Activated naive CD4-positive, alpha-beta T cell treated with anti-CD3 and anti-CD28 coated beads, Interleukin-2, amount 50 U/mL, for 24 hours (primary cell): Measurements from ENCODE around the gene ZNF519.

ENCODE experiments used
- H3K27ac Mint-ChIP-seq: one replicate; pipeline ENCODE4 v1.8.0; 2021; ENCODE audit warnings: mild to moderate bottlenecking, mixed read lengths
- H3K27me3 Mint-ChIP-seq: one replicate; pipeline ENCODE4 v1.8.0; 2021; ENCODE audit warnings: mixed read lengths
- H3K36me3 Mint-ChIP-seq: one replicate; pipeline ENCODE4 v1.8.0; 2021; ENCODE audit warnings: mixed read lengths
- H3K4me1 Mint-ChIP-seq: one replicate; pipeline ENCODE4 v1.8.0; 2021; ENCODE audit warnings: mixed read lengths
- H3K4me3 Mint-ChIP-seq: one replicate; pipeline ENCODE4 v1.8.0; 2021; ENCODE audit warnings: mild to moderate bottlenecking, mixed read lengths
- H3K9me3 Mint-ChIP-seq: one replicate; pipeline ENCODE4 v1.8.0; 2021; ENCODE audit warnings: mixed read lengths

Gene ZNF519

DNA sequence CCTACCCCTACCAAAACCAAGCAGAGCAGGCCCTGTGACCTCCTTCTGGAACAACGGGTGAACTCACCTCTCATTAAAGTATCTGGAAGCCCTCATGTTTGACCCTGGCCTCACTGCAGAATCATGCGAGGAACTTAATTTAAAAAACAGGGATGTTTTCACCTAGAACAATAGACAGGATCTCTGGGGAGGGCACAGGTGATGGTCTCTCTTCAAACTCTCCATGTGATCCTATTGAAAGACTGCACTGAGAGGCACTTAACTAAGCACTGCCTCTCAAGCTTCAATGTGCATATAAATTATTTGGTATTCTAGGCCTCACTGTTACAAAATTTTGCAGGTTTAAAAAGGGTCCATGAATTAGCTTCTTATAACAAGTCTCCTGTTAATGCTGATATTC lies 7.5 kb downstream of the ZNF519 start:
- Mint-ChIP-seq H3K27me3 (no peaks in the 10 kb centered on the region), H3K4me3 (no peak overlapping the region), H3K36me3 (peaks cover 2% of the 10 kb centered on the region), H3K9me3 (no peaks in the 10 kb centered on the region), H3K4me1 (peaks cover 12% of the 10 kb centered on the region), H3K27ac (no peak overlapping the region)

DNA sequence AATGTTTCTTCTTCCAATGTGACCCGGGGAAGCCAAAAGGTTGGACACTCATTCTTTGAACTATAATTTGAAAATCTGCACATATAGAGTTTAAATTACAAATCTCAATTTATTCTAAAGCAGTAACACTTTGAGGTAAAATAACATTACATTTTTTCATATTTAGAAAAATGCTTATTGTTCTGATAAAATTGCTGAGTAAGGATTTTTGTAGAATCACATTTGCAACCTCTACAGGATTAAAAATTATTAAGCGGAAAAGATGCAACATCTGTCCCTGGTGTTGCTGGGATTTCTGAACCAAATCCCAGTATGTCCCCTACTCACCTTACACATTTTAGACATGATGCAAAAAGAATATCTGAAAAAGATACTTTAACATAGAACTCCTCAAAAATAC lies 10.1 kb downstream of the ZNF519 start:
- no peak overlapping the region for H3K27ac Mint-ChIP-seq
- H3K9me3 Mint-ChIP-seq, result no peaks in the 10 kb centered on the region

DNA sequence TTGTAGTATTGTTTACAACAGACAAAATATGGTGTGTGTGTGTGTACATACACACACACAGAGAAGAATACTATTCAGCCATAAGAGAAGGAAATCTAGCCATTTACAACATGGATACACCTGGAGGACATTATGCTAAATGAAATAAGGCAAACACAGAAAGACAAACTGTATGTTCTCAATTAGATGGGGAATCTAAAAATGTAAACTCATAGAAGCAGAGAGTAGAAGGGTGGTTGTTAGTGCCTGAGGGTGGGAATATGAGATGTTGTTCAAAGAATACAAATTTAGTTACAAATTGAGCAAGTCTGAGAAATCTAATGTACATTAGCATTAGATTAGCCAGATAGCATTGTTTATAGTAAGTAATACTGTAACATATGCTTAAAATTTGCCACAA lies 11.3 kb downstream of the ZNF519 start:
- Mint-ChIP-seq H3K4me1 (peaks cover 3% of the 10 kb centered on the region), H3K9me3 (no peaks in the 10 kb centered on the region), H3K36me3 (peaks cover 11% of the 10 kb centered on the region), H3K27ac (no peak overlapping the region), H3K27me3 (no peaks in the 10 kb centered on the region), H3K4me3 (no peak overlapping the region)

More for the DNA sequence above, 10.1 kb downstream of the ZNF519 start:
- no peak overlapping the region for H3K4me3 Mint-ChIP-seq
- H3K27me3 Mint-ChIP-seq, result no peaks in the 10 kb centered on the region
- H3K4me1 Mint-ChIP-seq, result peaks cover 3% of the 10 kb centered on the region
- H3K36me3 Mint-ChIP-seq, result peaks cover 9% of the 10 kb centered on the region

DNA sequence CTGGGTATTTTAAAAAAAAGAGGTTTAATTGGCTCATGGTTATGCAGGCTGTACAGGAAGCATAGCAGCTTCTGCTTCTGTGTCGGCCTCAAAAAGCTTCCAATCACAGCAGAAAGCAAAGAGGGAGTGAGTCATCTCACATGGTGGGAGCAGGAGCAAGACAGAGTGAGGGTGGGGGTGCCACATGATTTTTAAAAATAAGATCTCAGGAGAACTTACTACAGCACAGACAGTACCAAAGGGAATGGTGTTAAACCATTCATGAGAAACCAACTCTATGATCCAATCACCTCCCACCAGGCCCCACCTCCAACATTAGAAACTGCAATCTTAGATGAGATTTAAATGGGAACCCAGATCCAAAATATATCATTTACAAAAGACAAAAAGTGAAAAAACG lies 14.6 kb downstream of the ZNF519 start:
- no peak overlapping the region for H3K4me3 Mint-ChIP-seq
- no peaks in the 10 kb centered on the region for H3K9me3 Mint-ChIP-seq
- H3K4me1 Mint-ChIP-seq, result peaks cover 3% of the 10 kb centered on the region
- peaks cover 14% of the 10 kb centered on the region for H3K36me3 Mint-ChIP-seq
- H3K27me3 Mint-ChIP-seq, result no peaks in the 10 kb centered on the region
- no peak overlapping the region for H3K27ac Mint-ChIP-seq

DNA sequence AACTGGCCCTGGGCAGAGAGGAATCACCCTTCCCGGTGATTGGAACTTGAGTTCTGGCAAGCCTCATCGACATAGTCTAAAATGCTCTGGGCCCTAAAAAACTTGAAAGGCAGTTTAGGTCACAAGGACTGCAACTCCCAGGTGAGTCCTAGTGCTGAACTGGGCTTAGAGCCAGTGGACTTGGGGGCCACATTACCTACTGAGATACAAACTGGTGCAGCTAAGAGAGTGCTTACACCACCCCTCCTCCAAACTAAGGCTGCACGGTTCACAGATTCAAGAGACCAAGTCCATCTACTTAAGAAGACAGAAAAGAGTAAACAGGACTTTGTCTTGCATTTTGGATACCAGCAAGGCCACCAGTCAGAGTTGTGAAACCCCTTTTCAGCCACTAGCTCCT lies 25.3 kb downstream of the ZNF519 start:
- Mint-ChIP-seq H3K36me3 (peaks cover 44% of the 10 kb centered on the region), H3K9me3 (peaks cover 23% of the 10 kb centered on the region), H3K4me1 (no peaks in the 10 kb centered on the region), H3K27me3 (no peaks in the 10 kb centered on the region), H3K27ac (no peak overlapping the region), H3K4me3 (no peak overlapping the region)

DNA sequence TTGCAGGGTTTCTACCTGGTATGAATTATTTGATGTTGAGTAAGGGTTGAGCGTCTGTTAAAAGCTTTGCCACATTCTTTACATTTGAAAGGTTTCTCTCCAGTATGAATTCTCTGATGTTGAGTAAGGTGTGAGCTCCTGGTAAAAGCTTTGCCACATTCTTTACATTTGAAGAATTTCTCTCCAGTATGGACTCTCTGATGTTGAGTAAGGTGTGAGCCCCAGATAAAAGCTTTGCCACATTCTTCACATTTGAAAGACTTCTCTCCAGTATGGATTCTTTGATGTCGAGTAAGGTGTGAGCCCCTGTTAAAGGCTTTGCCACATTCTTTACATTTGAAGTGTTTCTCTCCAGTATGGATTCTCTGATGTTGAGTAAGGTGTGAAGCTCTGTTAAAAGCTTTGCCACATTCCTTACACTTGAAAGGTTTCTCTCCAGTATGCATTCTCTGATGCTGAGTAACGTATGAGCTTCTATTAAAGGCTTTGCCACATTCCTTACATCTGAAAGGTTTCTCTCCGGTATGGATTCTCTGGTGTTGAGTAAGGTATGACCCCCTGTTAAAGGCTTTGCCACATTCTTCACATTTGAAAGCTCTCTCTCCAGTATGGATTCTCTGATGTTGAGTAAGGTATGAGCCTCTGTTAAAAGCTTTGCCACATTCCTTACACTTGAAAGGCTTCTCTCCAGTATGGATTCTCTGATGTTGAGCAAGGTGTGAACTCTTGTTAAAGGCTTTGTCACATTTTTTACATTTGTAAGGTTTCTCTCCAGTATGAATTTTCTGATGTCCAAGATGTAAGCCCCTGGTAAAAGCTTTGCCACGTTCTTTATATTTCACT lies 27.1 kb downstream of the ZNF519 start:
- Mint-ChIP-seq H3K9me3 (peaks cover 15% of the 10 kb centered on the region), H3K36me3 (peaks cover 49% of the 10 kb centered on the region), H3K4me1 (no peaks in the 10 kb centered on the region), H3K27me3 (no peaks in the 10 kb centered on the region), H3K27ac (no peak overlapping the region), H3K4me3 (no peak overlapping the region)

DNA sequence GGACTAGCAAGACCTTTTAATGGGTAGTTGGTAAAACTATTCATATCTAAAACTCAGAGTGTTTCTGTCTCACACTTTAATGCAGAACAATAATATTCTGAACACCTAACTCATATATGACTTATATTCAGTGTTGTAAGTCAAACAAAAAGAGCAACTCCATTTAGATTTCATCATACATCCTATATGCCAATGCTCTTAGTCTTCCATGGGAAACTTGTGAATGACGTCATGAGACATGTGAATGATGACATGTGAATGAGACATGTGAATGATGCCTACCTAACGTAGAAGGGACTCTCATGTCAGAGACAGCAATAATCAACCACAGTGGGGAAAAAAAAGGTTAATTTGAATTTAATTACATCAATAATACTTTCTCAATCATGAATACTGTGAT lies 28.0 kb downstream of the ZNF519 start:
- no peak overlapping the region for H3K27ac Mint-ChIP-seq
- no peaks in the 10 kb centered on the region for H3K4me1 Mint-ChIP-seq
- H3K27me3 Mint-ChIP-seq, result no peaks in the 10 kb centered on the region
- H3K4me3 Mint-ChIP-seq, result no peak overlapping the region
- peaks cover 43% of the 10 kb centered on the region for H3K36me3 Mint-ChIP-seq
- peaks cover 12% of the 10 kb centered on the region for H3K9me3 Mint-ChIP-seq

DNA sequence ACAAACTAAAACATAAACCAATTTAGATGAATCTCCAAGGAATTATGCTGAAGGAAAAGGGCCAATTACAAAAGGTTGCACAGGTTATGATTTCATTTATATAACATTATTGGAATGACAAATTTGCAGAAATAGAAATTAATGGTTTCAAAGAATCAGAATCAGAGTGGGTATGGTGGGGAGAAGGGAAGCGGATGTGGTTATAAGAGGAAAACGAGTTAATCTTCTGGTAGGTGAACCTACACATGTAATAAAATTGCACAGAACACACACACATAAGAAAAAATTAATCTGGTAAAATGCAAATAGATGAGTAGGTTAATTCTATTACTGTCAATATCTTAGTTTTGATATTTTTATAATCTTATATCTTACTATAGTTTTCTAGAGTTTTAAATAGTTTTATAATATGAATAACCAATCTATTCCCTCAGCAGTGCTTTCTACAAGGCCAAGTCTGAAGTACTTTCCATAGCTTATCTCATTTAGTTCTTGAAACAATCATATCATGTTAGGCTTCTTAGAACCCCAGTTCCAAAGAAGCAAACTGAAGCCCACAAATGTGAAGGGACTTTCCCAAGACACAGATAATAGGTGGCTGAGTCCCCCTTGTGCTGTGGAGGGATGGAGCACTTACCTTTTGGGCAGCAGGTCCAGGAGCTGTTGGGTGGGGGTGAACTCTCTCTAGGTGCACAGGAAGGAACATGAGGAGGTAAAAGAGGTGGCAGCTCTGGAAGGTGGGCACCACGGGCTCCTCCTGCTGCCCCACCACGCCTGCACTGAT lies 31.5 kb downstream of the ZNF519 start:
- Mint-ChIP-seq H3K27ac (peak overlapping the region; percentile 68), H3K9me3 (peaks cover 11% of the 10 kb centered on the region), H3K36me3 (peaks cover 32% of the 10 kb centered on the region), H3K4me3 (no peak overlapping the region), H3K27me3 (no peaks in the 10 kb centered on the region), H3K4me1 (no peaks in the 10 kb centered on the region)

DNA sequence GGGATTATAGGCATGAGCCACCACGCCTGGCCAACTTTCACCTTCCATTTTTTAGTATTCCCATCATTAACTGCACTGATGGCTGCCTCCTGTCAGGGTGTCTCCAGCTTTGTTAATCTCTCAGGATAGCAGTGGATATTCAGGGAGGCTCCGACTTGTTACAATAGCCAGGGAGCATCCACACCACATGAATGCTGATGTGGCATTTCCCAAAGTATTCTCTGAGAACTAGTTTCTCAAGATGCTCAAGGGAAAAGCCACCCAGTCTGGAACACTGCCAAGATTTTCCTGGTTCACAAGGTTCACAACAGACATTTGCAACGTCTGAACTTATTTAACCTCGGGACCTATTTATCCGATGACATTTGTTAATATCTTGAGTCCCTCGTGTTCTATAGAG lies 33.8 kb downstream of the ZNF519 start:
- H3K27ac Mint-ChIP-seq, result no peak overlapping the region
- peaks cover 5% of the 10 kb centered on the region for H3K9me3 Mint-ChIP-seq
- no peak overlapping the region for H3K4me3 Mint-ChIP-seq
- peaks cover 18% of the 10 kb centered on the region for H3K36me3 Mint-ChIP-seq
- H3K27me3 Mint-ChIP-seq, result no peaks in the 10 kb centered on the region
- H3K4me1 Mint-ChIP-seq, result no peaks in the 10 kb centered on the region

DNA sequence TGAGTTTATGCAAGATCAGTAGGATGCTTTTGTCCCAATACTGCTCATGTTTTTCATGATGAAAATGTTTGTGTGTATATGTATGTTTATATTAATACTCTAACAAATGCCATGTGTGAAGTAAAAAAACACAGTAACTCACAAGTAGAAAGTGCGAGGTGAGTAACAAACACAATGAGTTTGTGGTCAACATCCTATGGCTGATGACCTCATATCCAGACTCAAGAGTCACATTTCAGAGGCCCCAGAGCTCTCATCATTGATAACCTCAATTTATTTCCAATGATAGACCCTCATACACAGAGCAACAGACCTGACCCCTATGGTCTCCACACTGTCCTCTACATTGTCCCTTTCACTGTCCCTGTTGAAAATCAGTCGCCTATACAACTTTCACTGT lies 34.5 kb downstream of the ZNF519 start:
- Mint-ChIP-seq H3K27ac (no peak overlapping the region), H3K4me1 (no peaks in the 10 kb centered on the region), H3K27me3 (no peaks in the 10 kb centered on the region), H3K9me3 (peaks cover 5% of the 10 kb centered on the region), H3K4me3 (no peak overlapping the region), H3K36me3 (peaks cover 14% of the 10 kb centered on the region)

DNA sequence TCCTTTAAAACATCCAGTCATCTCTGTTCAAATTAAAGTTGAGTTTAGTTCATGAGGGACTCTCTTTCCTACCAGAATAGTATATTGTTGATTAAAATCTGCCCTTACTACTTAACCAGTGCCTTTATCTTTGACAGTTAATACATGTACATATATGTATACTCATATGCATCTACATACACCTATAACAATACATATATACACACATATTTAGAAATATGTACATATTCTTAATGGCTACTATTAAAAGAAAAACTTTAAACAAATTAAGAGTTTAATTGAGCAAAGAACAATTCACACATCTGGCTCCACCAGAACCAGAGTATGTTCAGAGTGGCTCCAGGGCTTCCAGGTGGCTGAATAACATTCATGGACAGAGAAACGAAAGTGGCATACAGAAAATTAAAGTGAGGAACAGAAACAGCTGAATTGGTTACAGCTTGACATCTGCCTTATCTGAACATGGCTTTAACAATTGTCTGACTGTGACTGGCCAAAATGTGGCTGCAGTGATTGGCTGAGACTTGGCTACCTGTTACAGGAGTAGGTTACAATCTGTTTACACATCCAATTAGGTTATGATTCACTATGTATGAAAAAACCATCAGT lies 38.8 kb downstream of the ZNF519 start:
- Mint-ChIP-seq H3K9me3 (no peaks in the 10 kb centered on the region), H3K27me3 (no peaks in the 10 kb centered on the region), H3K36me3 (peaks cover 3% of the 10 kb centered on the region), H3K4me3 (no peak overlapping the region), H3K27ac (no peak overlapping the region), H3K4me1 (no peaks in the 10 kb centered on the region)

DNA sequence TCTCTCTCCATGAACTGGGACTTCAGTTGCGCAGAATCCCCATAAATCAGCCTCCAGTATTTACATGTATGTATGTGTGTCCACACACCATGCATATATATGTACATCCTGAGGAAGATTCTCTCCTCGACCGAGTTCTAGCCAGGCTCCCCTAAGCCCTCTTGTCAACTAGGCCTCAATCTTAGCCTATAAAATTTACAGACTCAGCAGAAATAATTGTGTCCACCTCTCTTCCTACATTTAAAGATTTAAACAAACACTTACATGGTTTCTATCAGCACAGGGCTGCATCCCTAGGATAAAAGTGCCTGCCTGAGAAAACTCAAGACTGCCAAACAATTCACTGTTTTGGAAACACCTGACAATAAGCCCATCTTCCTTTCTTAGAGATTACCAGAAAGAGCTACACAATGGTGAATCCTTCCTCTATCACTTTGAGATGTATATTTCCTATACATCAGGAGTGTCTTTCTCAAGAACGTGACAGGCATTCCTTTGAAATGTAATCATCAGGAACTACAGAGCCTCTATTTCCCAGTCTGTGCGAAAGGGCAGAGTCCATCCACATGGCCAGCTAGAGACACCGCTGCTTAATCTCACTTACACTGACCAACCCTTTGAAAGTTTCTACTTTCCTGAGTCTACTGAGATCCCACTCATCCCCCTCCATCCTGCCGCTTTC lies 39.5 kb downstream of the ZNF519 start:
- Mint-ChIP-seq H3K4me3 (no peak overlapping the region), H3K36me3 (peaks cover 1% of the 10 kb centered on the region), H3K9me3 (no peaks in the 10 kb centered on the region), H3K27me3 (no peaks in the 10 kb centered on the region), H3K27ac (no peak overlapping the region), H3K4me1 (no peaks in the 10 kb centered on the region)

DNA sequence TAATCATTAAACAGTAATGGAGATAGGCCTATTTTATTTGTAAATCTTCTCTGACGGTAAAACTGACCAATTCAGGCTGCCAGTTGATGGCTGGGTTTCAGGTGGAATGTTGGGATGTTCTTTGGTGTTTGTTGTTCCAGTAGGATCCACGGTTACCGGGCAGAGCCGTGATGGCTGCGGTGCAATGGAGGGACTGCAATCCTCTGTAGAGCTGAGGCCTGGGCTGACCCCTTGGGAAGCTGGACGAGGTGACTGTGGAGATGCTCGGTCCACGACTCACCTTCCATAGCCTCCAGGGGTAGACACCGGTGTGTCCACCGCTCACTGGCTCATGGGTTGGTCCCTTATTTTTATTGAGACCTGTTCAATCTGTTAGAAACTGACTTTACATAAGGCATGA lies 42.5 kb downstream of the ZNF519 start:
- Mint-ChIP-seq H3K27ac (no peak overlapping the region), H3K36me3 (peaks cover 1% of the 10 kb centered on the region), H3K4me1 (no peaks in the 10 kb centered on the region), H3K4me3 (no peak overlapping the region), H3K27me3 (no peaks in the 10 kb centered on the region), H3K9me3 (no peaks in the 10 kb centered on the region)

DNA sequence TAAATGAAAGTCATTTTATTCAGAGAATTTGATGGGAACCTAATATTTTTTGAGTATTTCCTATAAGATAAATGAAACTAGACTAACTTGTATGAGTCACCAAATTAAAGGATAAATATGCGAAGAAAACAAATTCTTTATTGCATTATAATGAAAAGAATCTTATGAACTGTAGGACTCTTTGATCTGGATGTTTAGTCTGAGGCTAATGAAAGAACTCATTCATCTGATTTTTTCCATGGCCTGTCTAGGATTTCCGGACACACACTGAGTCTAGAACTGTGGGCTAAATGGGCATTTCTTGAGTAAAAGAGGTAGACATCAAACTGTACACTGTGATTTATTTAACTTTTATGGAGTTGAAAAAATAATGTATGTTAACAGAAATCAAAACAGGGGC lies 43.0 kb downstream of the ZNF519 start:
- H3K4me1 Mint-ChIP-seq, result no peaks in the 10 kb centered on the region
- H3K9me3 Mint-ChIP-seq, result no peaks in the 10 kb centered on the region
- H3K27me3 Mint-ChIP-seq, result no peaks in the 10 kb centered on the region
- no peak overlapping the region for H3K4me3 Mint-ChIP-seq
- no peak overlapping the region for H3K27ac Mint-ChIP-seq
- H3K36me3 Mint-ChIP-seq, result peaks cover 1% of the 10 kb centered on the region

DNA sequence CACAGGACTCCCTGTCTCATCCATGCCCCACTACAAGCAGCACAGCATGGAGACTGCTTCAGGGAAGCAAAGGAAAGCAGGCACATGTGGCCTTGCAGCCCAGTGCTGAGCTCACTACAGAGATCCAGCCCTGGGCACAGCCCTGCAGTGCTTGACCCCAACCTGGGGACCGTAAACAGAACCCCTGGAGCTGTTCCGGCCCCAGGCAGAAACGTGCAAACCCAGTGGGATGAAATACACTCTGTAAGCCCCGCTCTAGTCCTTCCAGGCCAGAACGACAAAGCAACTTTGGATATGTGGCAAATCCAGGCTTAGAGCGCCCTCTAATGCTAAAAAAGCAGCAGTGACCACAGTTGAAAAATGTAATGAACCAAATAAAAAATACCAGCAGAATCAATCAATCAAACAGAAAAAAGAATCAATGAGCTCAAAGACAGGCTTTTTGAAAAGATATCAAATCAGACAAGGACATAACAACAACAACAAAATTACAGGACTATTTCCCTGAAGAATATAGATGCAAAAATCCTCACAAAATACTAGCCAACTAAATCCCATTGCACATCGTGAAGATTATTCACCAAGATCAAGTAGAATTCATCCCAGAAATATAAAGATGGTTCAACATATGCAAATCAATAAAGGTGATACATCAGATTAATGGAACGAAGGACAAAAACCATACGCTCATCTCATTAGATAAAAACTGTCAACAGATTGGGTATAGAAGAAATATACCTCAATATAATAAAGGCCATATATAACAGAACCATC lies 45.6 kb downstream of the ZNF519 start:
- H3K27me3 Mint-ChIP-seq, result no peaks in the 10 kb centered on the region
- no peak overlapping the region for H3K27ac Mint-ChIP-seq
- H3K36me3 Mint-ChIP-seq, result no peaks in the 10 kb centered on the region
- H3K9me3 Mint-ChIP-seq, result no peaks in the 10 kb centered on the region
- no peaks in the 10 kb centered on the region for H3K4me1 Mint-ChIP-seq
- no peak overlapping the region for H3K4me3 Mint-ChIP-seq
